Left ventricle myocardium superior (tissue), 1 donor: ENCODE results near the gene LAMC3. TPM values are rescaled to one million over a fixed set of nuclear protein-coding genes. Genes with fewer than 3 reads are reported as not detected.
A peak's percentile ranks its signal among the peaks of the same experiment; 100 is the strongest.

Experiments used
- ATAC-seq: fragments of 200-7000 bp; cut with Tn5 transposase; one replicate; pipeline ENCODE4 v1.9.1; 2020; ENCODE audit warnings: mild to moderate bottlenecking, moderate library complexity
- DNase-seq: peaks from one replicate; pipeline ENCODE4 v3.0.0-alpha.2; 2020
- intact Hi-C: fragments of 100-400 bp; cut with micrococcal nuclease; formaldehyde crosslinking; loops from one replicate; pipeline ENCODE4 v1.11.0; 2022
- total RNA-seq: library from RNA; stranded (reverse); fragmentation: NEBNext Ultra II Directional; extraction: Animal tissue kit (Norgen Biotek cat#: 25700); gene quantifications from one replicate; pipeline ENCODE4 v1.2.1, GENCODE V29; 2021
- donor health status: DM: no; HTN: yes; CAD: no; lungs with severe emphysema.

LAMC3 gene
- total RNA-seq, 1 donor from 2014 or later, result 0.07 TPM

GRCh38 chr9:131120620-131121228, 111.8 kb downstream of the LAMC3 start:
- intact Hi-C loops, result no loop called here
- ATAC-seq (no peak), DNase-seq (no peak)

GRCh38 chr9:131121346-131121745, 112.4 kb downstream of the LAMC3 start:
- no peak for DNase-seq
- intact Hi-C loops, result no loop called here
- no peak for ATAC-seq

GRCh38 chr9:131122158-131122557, 113.2 kb downstream of the LAMC3 start:
- intact Hi-C loops, result no loop called here
- ATAC-seq, result no peak
- no peak for DNase-seq

GRCh38 chr9:131125038-131125287, 116.0 kb downstream of the LAMC3 start:
- ATAC-seq, result peak; percentile 12
- intact Hi-C loops, result no loop called here
- DNase-seq, result no peak

- ATAC-seq (peak; percentile 100), DNase-seq (peak; percentile 99)
- intact Hi-C loops, result no loop called here
Observed at GRCh38 chr9:131125288-131126058, 116.5 kb downstream of the LAMC3 start, which contains the start of gene NUP214. TSS of gene NUP214 (plus strand) at chr9:131125586. CDS start at chr9:131125705, 119 bp downstream.

GRCh38 chr9:131126059-131126426, 117.1 kb downstream of the LAMC3 start:
- ATAC-seq, result no peak
- intact Hi-C loops, result no loop called here

GRCh38 chr9:131129183-131129582, 120.2 kb downstream of the LAMC3 start:
- intact Hi-C loops, result no loop called here
- DNase-seq (no peak), ATAC-seq (no peak)

More at GRCh38 chr9:131126059-131126426, 117.1 kb downstream of the LAMC3 start:
- no peak for DNase-seq

- intact Hi-C loops, result no loop called here
- no peak for ATAC-seq
- no peak for DNase-seq
Observed at GRCh38 chr9:131138676-131139075, 129.7 kb downstream of the LAMC3 start.

- ATAC-seq, result no peak
- intact Hi-C loops, result no loop called here
- DNase-seq, result no peak
Observed at GRCh38 chr9:131140112-131140511, 131.1 kb downstream of the LAMC3 start.

- DNase-seq (no peak), ATAC-seq (no peak)
- intact Hi-C loops, result no loop called here
Observed at GRCh38 chr9:131140550-131140949, 131.6 kb downstream of the LAMC3 start.

GRCh38 chr9:131142160-131142559, 133.2 kb downstream of the LAMC3 start:
- DNase-seq (no peak), ATAC-seq (no peak)
- intact Hi-C loops, result no loop called here

Other genes with a start within 250 kb of the LAMC3 start
- gene ABL1, start 173.9 kb upstream of the LAMC3 start, total RNA-seq, result 33.3 TPM
- not detected for gene QRFP, start 112.4 kb upstream of the LAMC3 start, total RNA-seq
- 0.40 TPM for gene FIBCD1, start 69.9 kb upstream of the LAMC3 start, total RNA-seq
- gene AIF1L, start 87.4 kb downstream of the LAMC3 start, total RNA-seq, result 22.9 TPM
- gene NUP214, start 116.4 kb downstream of the LAMC3 start, total RNA-seq, result 28.9 TPM